Measurements from ENCODE around the gene APP.

DNA sequence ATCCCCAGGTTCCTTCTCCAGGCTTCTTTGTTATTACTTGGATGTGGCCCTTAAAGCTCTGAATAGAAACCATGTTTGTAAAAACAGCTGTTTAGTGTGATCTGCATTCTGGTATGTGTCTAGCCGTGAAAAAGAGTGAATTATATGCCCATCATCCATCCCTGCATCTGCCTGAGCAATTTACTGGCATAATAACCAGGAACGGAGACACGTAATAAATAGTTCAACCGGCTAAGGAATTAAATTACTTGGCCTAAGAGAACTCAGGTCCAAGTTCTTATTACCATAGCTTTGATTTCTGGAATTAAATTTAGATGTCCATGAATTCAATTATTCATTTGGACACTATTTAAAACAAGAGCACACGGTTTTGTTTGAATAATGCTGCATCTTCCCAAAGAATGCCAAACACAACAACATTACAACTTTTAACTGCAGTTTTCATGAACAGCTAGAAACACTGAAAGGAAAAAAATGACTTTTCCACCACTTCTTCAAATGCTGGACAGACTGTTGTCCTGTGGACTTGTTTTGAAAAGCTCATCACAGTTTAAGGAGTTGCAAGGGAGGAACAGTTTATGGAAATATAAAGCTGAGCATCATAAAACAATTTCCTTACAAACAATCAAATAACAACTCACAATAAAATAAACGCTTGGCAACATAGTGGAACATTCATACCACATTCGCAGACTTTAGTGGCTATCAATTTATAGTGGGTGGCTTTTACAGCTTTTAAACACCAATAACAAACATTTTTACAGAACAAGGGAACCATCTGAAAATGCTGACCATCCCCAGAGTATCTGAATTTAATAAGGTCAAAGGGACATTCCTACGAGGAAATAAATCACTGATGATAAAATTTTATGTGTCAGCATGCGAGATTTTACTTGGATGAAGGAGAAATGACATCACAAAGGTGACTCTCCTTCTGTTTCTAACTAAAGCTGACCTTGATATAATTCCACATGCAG lies 144.7 kb downstream of the APP start:
- TF ChIP-seq, protein P1, sequence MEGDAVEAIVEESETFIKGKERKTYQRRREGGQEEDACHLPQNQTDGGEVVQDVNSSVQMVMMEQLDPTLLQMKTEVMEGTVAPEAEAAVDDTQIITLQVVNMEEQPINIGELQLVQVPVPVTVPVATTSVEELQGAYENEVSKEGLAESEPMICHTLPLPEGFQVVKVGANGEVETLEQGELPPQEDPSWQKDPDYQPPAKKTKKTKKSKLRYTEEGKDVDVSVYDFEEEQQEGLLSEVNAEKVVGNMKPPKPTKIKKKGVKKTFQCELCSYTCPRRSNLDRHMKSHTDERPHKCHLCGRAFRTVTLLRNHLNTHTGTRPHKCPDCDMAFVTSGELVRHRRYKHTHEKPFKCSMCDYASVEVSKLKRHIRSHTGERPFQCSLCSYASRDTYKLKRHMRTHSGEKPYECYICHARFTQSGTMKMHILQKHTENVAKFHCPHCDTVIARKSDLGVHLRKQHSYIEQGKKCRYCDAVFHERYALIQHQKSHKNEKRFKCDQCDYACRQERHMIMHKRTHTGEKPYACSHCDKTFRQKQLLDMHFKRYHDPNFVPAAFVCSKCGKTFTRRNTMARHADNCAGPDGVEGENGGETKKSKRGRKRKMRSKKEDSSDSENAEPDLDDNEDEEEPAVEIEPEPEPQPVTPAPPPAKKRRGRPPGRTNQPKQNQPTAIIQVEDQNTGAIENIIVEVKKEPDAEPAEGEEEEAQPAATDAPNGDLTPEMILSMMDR (IDR thresholded peaks at IDR 0.05; ENCODE audit: poor library complexity) = no peak
- TF ChIP-seq EZH2 (IDR thresholded peaks at IDR 0.05; ENCODE audit: borderline replicate concordance) (no peak), EZH2phosphoT487 (IDR thresholded peaks at IDR 0.05; ENCODE audit: low read depth, severe bottlenecking, unreplicated experiment) (no peak)
